A673 (cell line): ENCODE measurements around the gene ANKRD53. TPM values are rescaled to one million over a fixed set of nuclear protein-coding genes. Genes with fewer than 3 reads are reported as not detected.

Source experiments
- BruUV-seq: library from RNA; stranded (reverse); fragments of 400-500 nt; replicated peaks from 2 replicates; lab custom pipeline; 2021; lab: Mats Ljungman, UMichigan
- CTCF ChIA-PET: fragments of 300-600 bp; sonication (Branson Sonifier 250); formaldehyde crosslinking; loops from one replicate; lab custom pipeline; 2022; ENCODE audit warnings: antibody characterized with exemption; lab: Charles Lee
- POLR2A ChIA-PET: fragments of 300-600 bp; sonication (Branson Sonifier 250); formaldehyde crosslinking; loops from one replicate; lab custom pipeline; 2022; ENCODE audit warnings: antibody characterized with exemption; ENCODE audit not compliant: low non-redundant PET; lab: Charles Lee
- DNase-seq: peaks from one replicate; pipeline ENCODE4 v3.0.0-alpha.2; 2015; ENCODE audit warnings: low spot score
- H3K27ac ChIP-seq: fragments of 200-600 bp; sonication (generic); 2 replicates; pipeline ENCODE4 v1.5.1; 2016; ENCODE audit warnings: mixed run types, low read depth, mild to moderate bottlenecking, mixed read lengths, antibody characterized with exemption, low read length; ENCODE audit not compliant: poor library complexity, severe bottlenecking
- H3K27me3 ChIP-seq: fragments of 200-600 bp; sonication (generic); replicated peaks from 2 replicates; pipeline ENCODE4 v1.6.1; 2017; ENCODE audit warnings: mixed run types, low read depth, mild to moderate bottlenecking, mixed read lengths, antibody characterized with exemption, low read length; ENCODE audit not compliant: insufficient read depth, poor library complexity
- H3K36me3 ChIP-seq: fragments of 200-600 bp; sonication (generic); 2 replicates; pipeline ENCODE4 v1.6.1; 2016; ENCODE audit warnings: mixed run types, mild to moderate bottlenecking, mixed read lengths, antibody characterized with exemption, low read length; ENCODE audit not compliant: insufficient read depth, poor library complexity, severe bottlenecking
- H3K4me1 ChIP-seq: fragments of 200-600 bp; sonication (generic); 2 replicates; pipeline ENCODE4 v1.6.1; 2017; ENCODE audit warnings: mixed run types, mild to moderate bottlenecking, mixed read lengths, antibody characterized with exemption, low read length; ENCODE audit not compliant: insufficient read depth, poor library complexity, severe bottlenecking
- H3K4me3 ChIP-seq: fragments of 200-600 bp; sonication (generic); 2 replicates; pipeline ENCODE4 v1.5.1; 2016; ENCODE audit warnings: low read depth, mixed run types, mild to moderate bottlenecking, mixed read lengths, low read length; ENCODE audit not compliant: poor library complexity, severe bottlenecking
- H3K9me3 ChIP-seq: fragments of 200-600 bp; sonication (generic); 2 replicates; pipeline ENCODE4 v1.6.1; 2016; ENCODE audit warnings: mixed run types, low read depth, mild to moderate bottlenecking, mixed read lengths, antibody characterized with exemption, low read length; ENCODE audit not compliant: poor library complexity, severe bottlenecking
- EZH2 ChIP-seq: fragments of 200-600 bp; sonication (generic); IDR thresholded peaks from 2 replicates; pipeline ENCODE4 v1.6.1; 2017; ENCODE audit warnings: borderline replicate concordance, low read depth, mild to moderate bottlenecking, mixed read lengths, antibody characterized with exemption, low read length; ENCODE audit not compliant: poor library complexity, severe bottlenecking
- intact Hi-C: fragments of 100-400 bp; cut with micrococcal nuclease; formaldehyde crosslinking; loops from one replicate; pipeline ENCODE4 v1.10.0; 2022; ENCODE audit not compliant: unreplicated experiment
- total RNA-seq: library from RNA; stranded (reverse); gene quantifications from 2 replicates; pipeline ENCODE4 v1.2.3, GENCODE V29; 2021
- TF ChIP-seq, protein P1 (sequence below): fragments of 300-800, 200-600 bp; sonication (generic); conservative IDR thresholded peaks from 2 replicates; pipeline ENCODE4 v1.5.1; 2017; ENCODE audit warnings: low read depth, mild to moderate bottlenecking, antibody characterized with exemption, low read length, moderate library complexity, mixed read lengths

ANKRD53 gene
- total RNA-seq, 1 experiment from 2014 or later, result 0.64 TPM

DNA sequence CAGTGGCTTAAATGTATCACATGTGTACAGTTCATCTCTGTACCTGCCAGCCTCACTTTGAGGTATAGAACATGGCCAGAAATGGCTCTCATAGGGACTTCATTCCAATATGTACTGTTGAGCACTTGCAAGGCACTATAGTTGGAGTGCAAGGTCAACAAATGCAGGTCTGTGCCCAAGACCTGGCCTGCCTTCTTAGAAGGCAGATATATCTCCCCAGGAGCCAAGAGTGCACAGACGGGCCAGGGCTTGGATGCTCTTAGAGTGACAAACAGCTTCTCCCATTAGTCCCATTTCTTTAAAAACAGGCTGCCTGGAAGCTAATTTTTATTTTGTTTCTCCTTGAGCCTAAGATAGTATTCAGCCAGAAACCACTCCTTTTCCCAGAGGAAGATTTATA is 9.0 kb downstream of the ANKRD53 start:
- TF ChIP-seq EZH2, result no peak
- TF ChIP-seq, protein P1, sequence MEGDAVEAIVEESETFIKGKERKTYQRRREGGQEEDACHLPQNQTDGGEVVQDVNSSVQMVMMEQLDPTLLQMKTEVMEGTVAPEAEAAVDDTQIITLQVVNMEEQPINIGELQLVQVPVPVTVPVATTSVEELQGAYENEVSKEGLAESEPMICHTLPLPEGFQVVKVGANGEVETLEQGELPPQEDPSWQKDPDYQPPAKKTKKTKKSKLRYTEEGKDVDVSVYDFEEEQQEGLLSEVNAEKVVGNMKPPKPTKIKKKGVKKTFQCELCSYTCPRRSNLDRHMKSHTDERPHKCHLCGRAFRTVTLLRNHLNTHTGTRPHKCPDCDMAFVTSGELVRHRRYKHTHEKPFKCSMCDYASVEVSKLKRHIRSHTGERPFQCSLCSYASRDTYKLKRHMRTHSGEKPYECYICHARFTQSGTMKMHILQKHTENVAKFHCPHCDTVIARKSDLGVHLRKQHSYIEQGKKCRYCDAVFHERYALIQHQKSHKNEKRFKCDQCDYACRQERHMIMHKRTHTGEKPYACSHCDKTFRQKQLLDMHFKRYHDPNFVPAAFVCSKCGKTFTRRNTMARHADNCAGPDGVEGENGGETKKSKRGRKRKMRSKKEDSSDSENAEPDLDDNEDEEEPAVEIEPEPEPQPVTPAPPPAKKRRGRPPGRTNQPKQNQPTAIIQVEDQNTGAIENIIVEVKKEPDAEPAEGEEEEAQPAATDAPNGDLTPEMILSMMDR, result no peak
- Histone ChIP-seq H3K36me3 (peaks cover 21% of the 10 kb centered on the region), H3K27me3 (no peaks in the 10 kb centered on the region), H3K4me1 (no peaks in the 10 kb centered on the region), H3K4me3 (no peak overlapping the region), H3K27ac (no peak overlapping the region), H3K9me3 (no peaks in the 10 kb centered on the region)
- no peak for DNase-seq
- BruUV-seq, result TSS peak; percentile 31
- intact Hi-C loops, result no loop called here
- CTCF ChIA-PET, result no interaction called here
- POLR2A ChIA-PET, result no interaction called here

DNA sequence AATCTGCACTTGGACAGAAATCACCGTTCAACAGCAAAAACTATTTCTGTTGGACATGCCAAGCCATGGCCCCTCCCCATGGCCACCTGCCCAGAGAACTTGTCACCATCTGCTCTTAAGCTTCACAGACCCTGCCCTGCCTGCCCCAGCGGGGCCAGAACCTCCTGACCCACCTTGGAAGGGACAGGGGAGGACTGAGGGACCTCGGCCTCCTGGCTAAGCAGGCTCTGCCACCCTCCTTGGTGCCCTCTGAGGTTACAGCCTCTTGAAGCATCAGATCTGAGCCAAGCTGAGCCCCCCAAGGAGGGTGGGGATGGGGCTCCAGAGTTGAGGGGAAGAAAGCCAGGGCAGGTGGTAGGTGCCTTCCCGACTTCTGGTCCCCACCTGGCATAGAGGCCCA is 9.7 kb downstream of the ANKRD53 start:
- no peaks in the 10 kb centered on the region for H3K9me3 ChIP-seq
- no TSS peak for BruUV-seq
- intact Hi-C loops, result no loop called here
- H3K27me3 ChIP-seq, result no peaks in the 10 kb centered on the region
- no peak overlapping the region for H3K27ac ChIP-seq
- peaks cover under 1% of the 10 kb centered on the region for H3K4me1 ChIP-seq
- TF ChIP-seq, protein P1, result no peak
- TF ChIP-seq EZH2, result no peak
- no peak for DNase-seq
- POLR2A ChIA-PET, result no interaction called here
- CTCF ChIA-PET, result no interaction called here
- H3K36me3 ChIP-seq, result peaks cover 21% of the 10 kb centered on the region
- no peak overlapping the region for H3K4me3 ChIP-seq

DNA sequence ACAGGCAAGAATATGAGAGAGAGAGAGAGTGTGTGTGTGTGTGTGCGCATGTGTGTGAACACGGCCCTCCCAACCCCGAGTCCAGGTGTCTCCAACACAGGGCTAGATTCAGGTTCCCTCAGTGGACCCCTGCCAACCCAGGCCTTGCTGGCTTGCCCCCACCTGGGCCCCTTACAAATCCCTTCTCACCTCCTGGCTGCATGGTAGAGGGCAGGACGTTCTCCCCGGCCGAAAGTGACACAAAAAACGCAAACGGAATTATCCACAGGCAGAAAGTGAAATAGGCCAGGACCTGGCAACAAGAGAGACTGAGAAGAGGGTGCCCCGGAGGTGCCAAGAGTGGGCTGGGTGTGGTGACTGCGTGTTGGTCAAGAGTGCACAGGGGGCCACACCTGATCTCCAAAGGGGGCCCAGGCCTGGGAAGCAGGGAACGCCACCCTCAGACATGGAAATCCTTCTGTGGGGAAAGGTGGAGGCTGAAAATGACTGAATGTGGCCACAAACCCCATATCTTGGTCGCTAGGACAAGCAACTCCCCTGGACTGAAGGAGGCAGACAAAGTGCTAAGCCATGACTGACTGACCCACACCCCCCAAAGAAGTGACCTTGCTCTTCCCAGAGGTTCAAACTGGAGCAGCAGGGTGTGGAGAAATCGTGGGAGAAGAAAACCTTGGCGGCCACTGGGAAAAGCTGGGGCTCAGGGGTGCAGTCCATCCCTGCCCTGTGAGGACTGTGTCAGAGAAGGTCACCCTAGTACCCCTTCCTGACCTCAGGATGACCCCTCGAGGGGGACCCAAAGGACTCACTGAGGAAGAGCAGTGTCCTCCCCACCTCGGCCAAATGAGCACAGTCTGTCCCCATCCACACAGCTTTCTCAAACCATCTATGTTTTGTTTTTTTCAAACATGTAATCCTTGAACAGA is 10.6 kb downstream of the ANKRD53 start:
- H3K27ac ChIP-seq, result no peak overlapping the region
- no peaks in the 10 kb centered on the region for H3K9me3 ChIP-seq
- H3K36me3 ChIP-seq, result peaks cover 21% of the 10 kb centered on the region
- no TSS peak for BruUV-seq
- ChIA-PET CTCF (no interaction called here), POLR2A (no interaction called here)
- no peak for TF ChIP-seq EZH2
- TF ChIP-seq, protein P1, result no peak
- peaks cover 6% of the 10 kb centered on the region for H3K4me1 ChIP-seq
- intact Hi-C loops, result no loop called here
- no peak overlapping the region for H3K4me3 ChIP-seq
- no peak for DNase-seq
- H3K27me3 ChIP-seq, result no peaks in the 10 kb centered on the region
